Stomach smooth muscle (tissue), 2 donors: Measurements from ENCODE around the gene LHFPL2.

Source experiments
- H3K27ac ChIP-seq: one replicate; pipeline ENCODE4 v1.7.0; 2013; ENCODE audit warnings: mild to moderate bottlenecking, low read length, inconsistent platforms
- H3K27me3 ChIP-seq, 2 donors: one replicate each; pipeline ENCODE4 v1.7.0; 2013; ENCODE audit warnings: low read length in 2 of 2; ENCODE audit not compliant: insufficient read depth in 2 of 2, control insufficient read depth in 1 of 2
- H3K36me3 ChIP-seq, 2 donors: one replicate each; pipeline ENCODE4 v1.7.0; 2013; ENCODE audit warnings: low read length in 2 of 2; ENCODE audit not compliant: control insufficient read depth in 2 of 2, insufficient read depth in 2 of 2
- H3K4me1 ChIP-seq: one replicate; pipeline ENCODE4 v1.7.0; 2013; ENCODE audit warnings: low read length; ENCODE audit not compliant: control insufficient read depth, insufficient read depth
- H3K4me3 ChIP-seq, 2 donors: one replicate each; pipeline ENCODE4 v1.7.0; 2013; ENCODE audit warnings: low read length in 2 of 2
- H3K9ac ChIP-seq, 2 donors: one replicate each; pipeline ENCODE4 v1.7.0; 2013; ENCODE audit warnings: low read length in 2 of 2, mild to moderate bottlenecking in 1 of 2
- H3K9me3 ChIP-seq, 2 donors: one replicate each; pipeline ENCODE4 v1.7.0; 2013; ENCODE audit warnings: low read length in 2 of 2; ENCODE audit not compliant: control insufficient read depth in 2 of 2
- donor health status: healthy.
- donor health status: Pancreatic carcinoma.

The LHFPL2 gene

GRCh38 chr5:78546276-78546996, 102.1 kb downstream of the LHFPL2 start:
- Histone ChIP-seq H3K36me3 (no peaks in the 10 kb centered on the region), H3K4me3 (peak overlapping the region in 1 of 2 donors; percentile 2), H3K9ac (no peak overlapping the region), H3K27ac (peak overlapping the region; percentile 88), H3K27me3 (no peaks in the 10 kb centered on the region), H3K9me3 (no peaks in the 10 kb centered on the region), H3K4me1 (peaks cover 64% of the 10 kb centered on the region)

GRCh38 chr5:78545406-78545805, 103.2 kb downstream of the LHFPL2 start:
- peak overlapping the region; percentile 88 for H3K27ac ChIP-seq
- H3K4me1 ChIP-seq = peaks cover 66% of the 10 kb centered on the region
- H3K36me3 ChIP-seq = no peaks in the 10 kb centered on the region
- H3K27me3 ChIP-seq = no peaks in the 10 kb centered on the region
- no peaks in the 10 kb centered on the region for H3K9me3 ChIP-seq
- no peak overlapping the region for H3K9ac ChIP-seq
- no peak overlapping the region for H3K4me3 ChIP-seq

- Histone ChIP-seq H3K27me3 (no peaks in the 10 kb centered on the region), H3K27ac (peak overlapping the region; percentile 25), H3K4me3 (no peak overlapping the region), H3K9ac (no peak overlapping the region), H3K4me1 (peaks cover 69% of the 10 kb centered on the region), H3K9me3 (no peaks in the 10 kb centered on the region), H3K36me3 (no peaks in the 10 kb centered on the region)
These were observed 103.9 kb downstream of the LHFPL2 start for GRCh38 chr5:78544561-78545201.

- peaks cover 64% of the 10 kb centered on the region for H3K4me1 ChIP-seq
- peak overlapping the region; percentile 25 for H3K27ac ChIP-seq
- H3K4me3 ChIP-seq = no peak overlapping the region
- H3K9me3 ChIP-seq = no peaks in the 10 kb centered on the region
- H3K36me3 ChIP-seq = no peaks in the 10 kb centered on the region
- H3K9ac ChIP-seq = no peak overlapping the region
- H3K27me3 ChIP-seq = no peaks in the 10 kb centered on the region
These were observed 104.7 kb downstream of the LHFPL2 start for GRCh38 chr5:78543916-78544315.

GRCh38 chr5:78543292-78543691, 105.3 kb downstream of the LHFPL2 start:
- Histone ChIP-seq H3K27ac (peak overlapping the region; percentile 25), H3K4me1 (peaks cover 65% of the 10 kb centered on the region), H3K9ac (no peak overlapping the region)

GRCh38 chr5:78542321-78542840, 106.2 kb downstream of the LHFPL2 start:
- no peak overlapping the region for H3K4me3 ChIP-seq
- peak overlapping the region; percentile 6 for H3K27ac ChIP-seq
- H3K4me1 ChIP-seq = peaks cover 62% of the 10 kb centered on the region
- no peaks in the 10 kb centered on the region for H3K27me3 ChIP-seq
- H3K9ac ChIP-seq = no peak overlapping the region
- no peaks in the 10 kb centered on the region for H3K36me3 ChIP-seq
- H3K9me3 ChIP-seq = no peaks in the 10 kb centered on the region

More at GRCh38 chr5:78543292-78543691, 105.3 kb downstream of the LHFPL2 start:
- Histone ChIP-seq H3K27me3 (no peaks in the 10 kb centered on the region), H3K9me3 (no peaks in the 10 kb centered on the region), H3K4me3 (no peak overlapping the region), H3K36me3 (no peaks in the 10 kb centered on the region)

GRCh38 chr5:78541086-78541654, 107.4 kb downstream of the LHFPL2 start:
- H3K4me3 ChIP-seq = no peak overlapping the region
- no peak overlapping the region for H3K9ac ChIP-seq
- peak overlapping the region; percentile 24 for H3K27ac ChIP-seq
- no peaks in the 10 kb centered on the region for H3K9me3 ChIP-seq
- no peaks in the 10 kb centered on the region for H3K36me3 ChIP-seq
- peaks cover 61% of the 10 kb centered on the region for H3K4me1 ChIP-seq
- no peaks in the 10 kb centered on the region for H3K27me3 ChIP-seq

- H3K9ac ChIP-seq = no peak overlapping the region
- no peaks in the 10 kb centered on the region for H3K27me3 ChIP-seq
- H3K27ac ChIP-seq = peak overlapping the region; percentile 24
- peaks cover 56% of the 10 kb centered on the region for H3K4me1 ChIP-seq
- no peaks in the 10 kb centered on the region for H3K36me3 ChIP-seq
- no peaks in the 10 kb centered on the region for H3K9me3 ChIP-seq
- no peak overlapping the region for H3K4me3 ChIP-seq
These were observed 108.1 kb downstream of the LHFPL2 start for GRCh38 chr5:78540335-78541085.

- Histone ChIP-seq H3K4me1 (peaks cover 57% of the 10 kb centered on the region), H3K36me3 (no peaks in the 10 kb centered on the region), H3K9ac (no peak overlapping the region), H3K4me3 (no peak overlapping the region), H3K27ac (no peak overlapping the region), H3K27me3 (no peaks in the 10 kb centered on the region), H3K9me3 (no peaks in the 10 kb centered on the region)
These were observed 110.2 kb downstream of the LHFPL2 start for GRCh38 chr5:78538240-78538850.

- no peak overlapping the region for H3K27ac ChIP-seq
- H3K4me1 ChIP-seq = peaks cover 61% of the 10 kb centered on the region
- no peak overlapping the region for H3K9ac ChIP-seq
These were observed 110.8 kb downstream of the LHFPL2 start for GRCh38 chr5:78537821-78538220.

More at GRCh38 chr5:78537821-78538220, 110.8 kb downstream of the LHFPL2 start:
- H3K27me3 ChIP-seq = no peaks in the 10 kb centered on the region
- no peaks in the 10 kb centered on the region for H3K36me3 ChIP-seq
- no peak overlapping the region for H3K4me3 ChIP-seq
- no peaks in the 10 kb centered on the region for H3K9me3 ChIP-seq
